ENCODE data around the gene FCN3.

- TF ChIP-seq CTCF (conservative IDR thresholded peaks at IDR 0.05; ENCODE audit: low read depth, low read length): peak; percentile 45
- TF ChIP-seq POLR2A (IDR thresholded peaks at IDR 0.05; ENCODE audit: low read depth, low read length): no peak
- TF ChIP-seq RAD21 (IDR thresholded peaks at IDR 0.05; ENCODE audit: low read length): peak; percentile 39; the same call in 1 of the 2 replicates
- no peak for TF ChIP-seq RCOR1 (IDR thresholded peaks at IDR 0.05; ENCODE audit: insufficient replicate concordance, low read length)
- TF ChIP-seq USF2 (IDR thresholded peaks at IDR 0.05; ENCODE audit: low read depth, low read length): no peak
- TF ChIP-seq CHD1 (IDR thresholded peaks at IDR 0.05; ENCODE audit: low read depth, low read length): no peak
- TF ChIP-seq MXI1 (IDR thresholded peaks at IDR 0.05; ENCODE audit: borderline replicate concordance, low read depth, low read length): no peak
- TF ChIP-seq RFX5 (IDR thresholded peaks at IDR 0.05; ENCODE audit: low read depth, low read length): no peak
- TF ChIP-seq BHLHE40 (IDR thresholded peaks at IDR 0.05; ENCODE audit: low read depth, low read length): no peak
- no peak for TF ChIP-seq FOS (IDR thresholded peaks at IDR 0.05; ENCODE audit: low read depth, low read length)
- no peak for TF ChIP-seq CEBPB (IDR thresholded peaks at IDR 0.05; ENCODE audit: low read depth, low read length)
Observed at GRCh38 chr1:27368869-27369582, 5.6 kb downstream of the FCN3 start.
